GM18508 (cell line): ENCODE measurements around the gene PIEZO2.

ENCODE experiments used
- ATAC-seq: cut with Tn5 transposase; IDR thresholded peaks from one replicate; pipeline ENCODE4 v1.9.1; 2021; ENCODE audit warnings: moderate number of reproducible peaks; ENCODE audit not compliant: insufficient read depth, unreplicated experiment

The PIEZO2 gene

DNA sequence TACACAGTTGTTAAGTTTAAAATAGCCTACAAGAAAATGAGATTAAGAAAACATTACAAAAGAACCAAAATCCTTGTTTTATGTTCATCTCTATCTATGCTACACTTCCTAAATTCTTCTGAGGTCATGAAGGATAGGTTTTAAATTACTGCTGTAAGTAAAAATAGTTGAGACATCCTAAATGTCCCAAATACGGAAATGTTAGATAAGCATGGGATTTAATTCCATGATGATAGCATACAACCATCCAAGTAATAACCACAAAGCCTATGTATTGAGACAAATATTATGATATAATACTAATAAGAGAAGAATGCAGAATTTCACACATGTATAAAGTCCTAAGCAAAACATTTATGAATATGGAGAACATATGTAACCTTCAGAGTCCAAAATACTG, 34.1 kb downstream of the PIEZO2 start:
- ATAC-seq, result no peak

DNA sequence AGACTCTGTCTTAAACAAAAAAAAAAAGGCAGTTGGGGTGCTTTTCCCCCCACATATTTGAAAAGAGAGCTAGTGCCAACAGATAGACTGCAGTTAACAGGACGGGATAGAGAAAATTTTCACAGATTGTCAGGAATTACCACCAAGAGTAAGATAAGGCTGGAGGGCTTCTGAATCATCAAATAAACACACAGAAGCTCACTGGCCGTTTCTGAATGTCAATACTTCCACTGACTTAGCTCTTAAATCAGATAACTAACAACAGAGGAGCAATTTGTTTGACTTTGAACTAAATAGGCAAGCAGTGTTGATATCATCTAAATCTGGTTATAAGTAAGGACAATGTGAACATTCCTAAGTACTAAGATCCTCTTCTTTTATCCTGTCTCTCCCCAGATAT, 34.7 kb downstream of the PIEZO2 start:
- no peak for ATAC-seq

DNA sequence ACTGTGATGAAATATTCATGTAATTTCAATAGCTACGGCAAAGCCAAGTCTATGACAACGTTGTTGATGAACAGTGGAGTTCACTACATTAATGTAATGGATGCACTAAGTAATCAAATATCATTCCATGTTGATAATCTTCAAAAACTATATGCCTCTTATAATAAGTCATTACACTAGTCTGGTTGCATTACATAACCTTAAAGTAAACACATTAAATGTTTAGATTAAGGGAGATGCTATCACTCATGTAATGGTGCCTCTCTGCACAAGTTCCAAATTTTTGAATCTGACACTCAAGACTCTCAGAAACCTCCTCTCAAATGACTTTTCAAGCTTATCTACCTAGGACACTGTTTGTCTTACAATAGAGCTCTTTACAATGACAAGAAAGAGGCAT, 35.4 kb downstream of the PIEZO2 start:
- no peak for ATAC-seq

DNA sequence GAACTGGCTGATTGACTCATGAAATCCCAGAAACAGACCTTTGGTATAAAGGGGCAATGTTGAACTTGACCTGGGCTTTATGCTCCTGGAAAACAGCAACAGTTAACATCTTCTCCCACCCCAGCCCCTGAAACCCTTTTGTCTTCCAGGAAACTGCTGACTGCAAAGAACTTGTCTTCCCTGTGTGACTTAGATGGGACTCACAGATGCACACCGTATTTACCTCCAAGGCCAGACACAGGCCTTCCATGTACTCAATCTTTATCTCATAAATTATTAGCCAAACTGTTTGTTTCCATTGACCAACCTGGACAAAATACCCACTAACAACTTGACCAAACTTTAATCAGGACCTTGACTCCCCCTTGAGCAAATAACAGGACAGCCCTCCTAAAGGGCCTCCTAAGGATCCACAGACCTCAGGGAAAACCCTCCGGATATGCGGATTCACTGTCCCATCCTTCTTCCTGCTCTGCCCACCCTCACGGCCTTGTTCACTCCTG, 36.3 kb downstream of the PIEZO2 start:
- no peak for ATAC-seq

DNA sequence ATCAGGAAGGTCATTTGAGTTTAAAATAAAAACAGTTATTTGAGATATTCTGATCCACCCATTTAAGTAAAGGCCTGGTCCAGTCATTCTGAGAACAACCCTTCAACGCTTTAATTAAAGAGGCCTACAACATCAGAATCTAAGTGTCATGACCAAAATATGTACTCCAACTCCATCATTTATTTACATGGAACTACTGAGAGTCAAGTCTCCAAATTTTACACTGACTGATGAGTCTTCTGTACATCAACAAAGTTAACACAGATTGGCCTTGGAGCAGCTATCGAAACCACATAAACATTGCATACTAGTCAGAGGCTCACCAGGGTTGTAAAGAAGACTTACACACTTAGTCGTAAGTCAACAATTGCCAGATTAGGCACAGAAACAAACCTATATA, 37.1 kb downstream of the PIEZO2 start:
- ATAC-seq, result no peak

DNA sequence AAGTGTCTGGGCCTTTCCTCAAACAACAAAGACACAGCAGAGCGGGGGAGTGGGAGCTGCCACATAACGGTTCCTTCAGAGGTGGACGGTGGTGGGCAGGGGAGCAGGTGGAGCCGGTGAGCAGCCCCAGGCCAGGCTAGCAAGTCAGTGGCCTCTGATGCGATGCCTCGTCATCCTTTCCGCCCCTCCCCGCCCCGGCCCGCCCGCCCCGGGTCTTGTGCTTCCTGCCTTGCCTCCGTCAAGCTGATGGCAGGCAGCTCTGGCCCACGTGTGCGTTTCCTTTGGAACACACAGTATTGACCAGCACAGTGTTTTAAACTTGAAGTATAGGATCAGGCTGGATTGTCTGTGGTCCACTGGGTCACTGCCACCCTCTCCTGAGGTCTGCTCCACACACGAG, 38.9 kb downstream of the PIEZO2 start:
- no peak for ATAC-seq

DNA sequence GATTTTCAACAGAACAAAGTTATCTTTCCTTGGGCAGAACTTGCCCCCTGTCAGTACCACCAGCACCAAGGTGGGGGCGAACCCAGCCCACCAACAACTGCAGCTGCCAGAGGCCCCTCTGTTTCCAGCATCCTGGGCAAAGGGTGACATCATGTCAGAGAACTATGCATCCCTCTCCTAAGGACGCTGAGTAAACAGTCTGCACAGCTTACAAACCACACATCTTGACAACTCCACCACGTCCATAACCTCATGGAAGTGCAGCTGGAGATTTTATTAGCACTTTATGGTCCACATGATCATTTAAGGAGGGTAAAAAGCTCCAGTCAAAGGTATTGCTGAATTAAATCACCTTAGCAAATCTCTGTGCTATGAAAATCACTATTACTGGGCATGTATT, 40.4 kb downstream of the PIEZO2 start:
- ATAC-seq, result no peak

DNA sequence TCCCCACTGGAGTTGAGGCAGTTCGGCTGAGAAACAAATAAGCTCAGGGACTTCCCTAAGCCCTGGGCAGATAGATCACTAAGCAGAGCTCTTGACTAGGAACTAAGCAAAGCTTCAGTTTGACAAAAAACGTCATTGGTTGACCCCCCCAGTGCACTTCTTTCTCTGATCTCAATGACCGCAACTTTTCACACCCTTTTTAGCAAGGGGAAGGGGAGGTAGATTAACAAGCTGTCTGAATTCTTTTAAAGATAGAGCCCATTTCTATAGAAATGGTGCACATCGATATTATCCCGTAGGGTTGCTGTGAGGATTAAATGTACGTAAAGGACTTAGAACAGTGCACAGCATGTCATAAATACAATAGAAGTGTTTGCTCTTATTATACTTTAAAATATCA, 42.5 kb downstream of the PIEZO2 start:
- ATAC-seq, result no peak

DNA sequence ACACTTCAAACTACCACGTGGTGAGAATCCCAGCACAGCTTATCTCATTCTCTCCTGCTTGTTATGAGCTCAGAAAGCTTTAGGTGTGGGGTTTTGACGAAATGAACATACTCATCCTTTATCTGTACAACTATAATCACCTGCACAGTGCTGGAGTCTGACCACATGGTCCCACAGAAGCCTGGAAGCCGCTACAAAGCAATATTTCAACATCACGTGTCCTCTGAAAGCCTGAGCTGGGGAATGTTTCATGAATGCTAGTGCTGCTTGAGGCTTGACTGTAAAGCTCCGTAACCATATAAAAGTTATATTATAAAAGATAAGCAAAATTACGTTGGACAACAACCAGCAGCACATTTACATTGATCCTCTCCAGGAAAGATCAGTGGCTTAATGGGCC, 43.9 kb downstream of the PIEZO2 start:
- no peak for ATAC-seq

DNA sequence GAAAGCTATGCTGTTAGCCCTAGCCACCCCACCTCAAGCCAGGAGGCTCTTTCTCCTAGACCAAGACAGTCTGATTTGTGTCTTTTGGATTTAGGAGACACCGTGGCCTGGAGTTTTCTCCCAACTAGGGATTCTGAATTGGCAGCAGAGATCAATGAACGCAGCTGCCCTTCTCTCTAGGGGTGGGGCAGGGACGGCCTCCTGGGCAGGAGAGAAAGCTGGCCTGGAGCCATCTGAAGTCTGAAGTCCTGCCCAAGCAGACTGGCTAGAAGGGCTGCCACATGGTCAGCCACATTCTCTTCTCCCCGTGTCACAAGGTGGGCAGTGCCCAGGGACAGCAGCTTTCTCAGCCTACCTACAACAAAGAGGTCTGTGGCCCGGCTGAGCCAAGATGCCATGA, 45.1 kb downstream of the PIEZO2 start:
- ATAC-seq, result no peak

DNA sequence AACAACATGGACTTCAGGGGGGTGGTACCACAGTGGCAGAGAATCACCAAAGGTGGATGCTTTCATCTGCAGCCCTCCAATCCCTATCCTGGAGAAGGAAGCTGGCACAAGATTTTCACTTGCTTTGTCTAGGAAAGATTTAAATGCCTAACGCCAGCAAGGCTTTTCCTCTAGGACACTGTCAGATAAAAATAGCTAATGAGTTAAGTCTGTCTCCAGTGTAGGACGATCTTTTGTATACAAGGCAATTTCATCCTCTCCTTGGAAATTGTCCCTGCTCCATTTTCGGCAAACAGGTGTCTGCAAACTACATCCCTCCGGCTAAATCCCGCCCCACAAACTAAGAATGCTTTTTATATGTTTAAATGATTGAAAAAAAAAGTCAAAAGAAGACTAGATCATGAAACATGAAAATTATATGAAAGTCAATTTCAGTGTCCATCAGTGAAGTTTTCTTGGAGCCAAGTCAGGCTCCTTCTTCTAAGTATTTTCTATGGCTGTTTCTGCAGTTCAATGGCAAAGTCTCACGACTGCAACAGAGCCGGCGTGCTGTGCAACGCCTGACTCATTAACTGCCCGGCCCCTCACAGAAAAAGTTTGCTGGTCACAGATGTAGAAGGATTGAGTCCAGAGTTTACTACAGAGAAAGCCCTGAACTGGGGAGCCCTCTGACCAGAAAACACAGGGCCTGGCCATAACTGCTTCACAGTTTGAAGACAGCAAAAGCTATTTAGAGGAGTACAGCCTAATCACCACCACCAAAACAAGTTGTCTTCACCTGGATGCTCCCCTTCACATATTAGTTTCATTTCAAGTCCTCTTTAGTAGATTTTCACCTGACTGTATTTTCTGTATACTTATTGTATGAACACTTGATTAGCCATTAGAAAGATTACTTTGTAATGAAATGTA, 52.3 kb downstream of the PIEZO2 start:
- ATAC-seq, result no peak

DNA sequence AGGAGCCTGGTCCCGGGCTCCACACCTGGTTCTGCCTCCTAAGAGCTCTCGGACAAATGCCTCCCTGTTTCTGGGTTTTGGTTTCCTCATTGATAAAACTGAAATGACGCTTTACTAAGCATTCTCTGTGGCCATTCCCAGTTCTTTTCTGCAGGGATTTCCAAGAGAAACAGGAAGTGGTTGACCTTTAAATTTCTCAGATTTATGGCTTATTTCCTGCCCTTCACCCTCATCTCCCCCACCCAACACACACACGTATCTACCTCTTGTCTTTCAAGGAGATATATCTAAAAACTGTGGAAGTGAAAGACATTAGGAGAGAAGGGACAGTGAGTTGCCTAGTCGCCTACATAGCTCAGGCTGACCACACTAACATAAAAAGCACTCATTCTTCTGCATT, 53.0 kb downstream of the PIEZO2 start:
- ATAC-seq, result no peak

DNA sequence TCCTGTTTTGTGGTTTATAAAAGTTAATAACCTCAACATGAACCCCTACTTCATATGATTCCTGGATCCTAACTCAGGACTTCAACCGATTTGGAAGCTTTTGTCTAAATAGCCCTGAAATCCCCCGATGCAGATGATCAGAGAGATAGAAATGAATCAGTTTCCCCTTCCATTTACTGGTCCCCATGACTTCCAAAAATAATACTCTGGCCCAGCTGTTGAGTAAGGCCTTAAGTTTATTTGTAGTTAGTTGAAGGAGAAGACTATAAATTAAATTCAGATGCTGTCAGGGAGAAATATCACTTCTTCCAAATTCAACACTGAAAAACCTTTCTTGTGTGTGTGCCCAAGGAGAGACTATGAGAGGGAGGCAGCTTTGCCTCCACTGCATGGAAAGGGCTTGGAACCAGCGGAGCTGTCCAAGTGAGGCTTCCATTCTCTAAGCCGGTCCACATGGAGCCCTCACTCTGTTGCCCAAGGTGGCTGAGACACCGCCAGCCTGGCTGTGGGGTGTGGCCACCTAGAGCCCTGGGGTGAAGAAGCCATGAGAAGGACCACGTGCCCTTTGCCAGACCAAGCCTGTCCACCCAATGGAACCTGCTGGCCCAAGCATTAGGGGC, 53.6 kb downstream of the PIEZO2 start:
- ATAC-seq, result no peak

DNA sequence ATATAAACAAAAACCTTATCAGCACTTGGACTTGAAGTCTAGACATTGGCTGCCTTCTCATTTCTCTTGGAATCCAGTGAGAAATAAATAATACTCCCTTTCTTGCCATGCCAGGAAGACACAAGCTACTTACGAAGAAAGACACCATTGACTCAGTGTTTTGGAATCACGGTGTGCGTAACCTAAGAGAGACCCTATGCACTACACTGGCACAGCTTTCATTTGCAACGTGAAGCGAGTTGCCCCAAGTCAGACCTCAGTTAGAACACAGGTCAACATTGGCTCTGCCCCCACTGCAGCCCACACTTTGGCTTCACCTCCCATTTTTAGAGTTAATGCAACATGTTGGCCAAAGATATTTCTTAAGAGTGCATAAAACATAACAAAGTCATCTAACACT, 54.2 kb downstream of the PIEZO2 start:
- no peak for ATAC-seq

DNA sequence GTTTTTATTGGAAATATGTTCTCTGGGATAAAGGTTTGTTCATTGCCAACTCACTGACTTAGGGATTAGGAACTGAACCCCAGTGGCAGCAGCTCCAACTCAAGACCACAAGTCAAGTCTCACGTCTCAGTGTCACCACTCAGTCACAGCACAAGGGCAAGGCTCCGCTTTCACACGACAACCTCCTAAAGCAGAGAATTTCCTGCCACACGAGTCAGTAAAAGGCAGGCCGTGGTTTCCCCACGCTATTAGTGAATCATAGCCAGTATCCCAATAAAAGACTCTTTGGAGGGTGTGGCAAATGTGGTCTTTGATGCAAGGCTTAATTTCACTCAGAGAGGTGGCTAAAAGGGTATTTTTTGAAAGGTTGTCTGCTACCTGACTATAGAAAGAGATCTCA, 57.6 kb downstream of the PIEZO2 start:
- ATAC-seq, result no peak

DNA sequence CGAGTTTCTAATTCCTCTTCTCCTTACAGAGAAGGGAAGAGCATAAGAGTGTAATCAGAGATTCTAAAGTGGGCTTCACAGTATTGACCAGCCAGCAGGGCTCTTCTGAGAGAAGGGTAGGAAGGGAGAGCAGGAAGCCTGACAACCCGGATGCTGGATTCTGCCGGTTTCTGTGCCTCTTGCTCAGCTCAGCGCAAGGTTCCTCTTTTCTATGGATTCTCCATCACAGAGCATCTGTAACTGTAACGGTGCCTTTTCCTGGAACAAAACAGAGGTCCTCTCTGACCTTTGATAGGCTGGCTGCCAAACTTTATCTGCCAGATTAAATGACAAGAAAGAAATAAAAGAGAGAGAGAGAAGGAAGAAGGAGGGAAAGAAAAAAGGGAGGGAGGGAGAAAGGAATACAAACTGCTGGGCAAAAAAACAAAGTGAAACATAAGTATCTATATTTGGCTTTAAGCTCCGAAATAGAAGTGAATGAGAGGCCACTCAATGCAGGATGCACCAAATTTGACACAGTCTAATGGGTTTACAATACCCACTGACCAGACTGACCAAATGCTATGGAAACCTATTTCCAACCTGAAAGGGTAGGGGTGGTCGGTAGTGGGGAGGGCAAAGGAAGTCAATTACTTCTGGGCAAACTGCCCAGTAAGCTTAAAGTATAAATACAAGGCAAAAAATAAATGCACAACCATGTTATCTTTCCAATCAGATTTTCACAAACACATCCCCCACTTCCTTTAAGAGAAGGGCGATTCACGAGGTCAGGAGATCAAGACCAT, 59.2 kb downstream of the PIEZO2 start:
- no peak for ATAC-seq

DNA sequence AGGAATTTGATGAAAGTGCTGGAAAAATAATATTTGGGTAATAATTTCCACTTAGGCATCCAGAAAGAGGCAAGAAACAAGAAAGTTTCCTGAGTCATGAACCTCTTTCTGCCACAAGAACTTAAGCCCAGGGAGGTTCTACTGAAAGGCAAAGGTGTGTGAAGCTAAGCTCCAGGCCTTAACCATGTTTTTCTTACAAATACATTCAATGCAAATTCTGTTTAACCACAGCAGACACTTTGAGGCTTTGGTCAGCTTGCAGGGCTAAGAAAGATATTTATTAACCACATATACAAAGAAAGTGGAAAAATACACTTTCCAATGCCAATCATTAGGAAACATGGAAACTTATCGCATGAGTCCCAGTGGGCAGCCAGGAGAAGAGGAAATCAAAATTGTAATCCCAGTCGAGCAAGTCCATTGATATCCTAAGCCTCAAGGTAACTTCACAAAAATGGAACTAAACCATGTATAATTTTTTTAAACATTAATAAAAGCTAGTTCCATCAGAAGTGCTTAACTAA, 68.3 kb downstream of the PIEZO2 start:
- no peak for ATAC-seq

DNA sequence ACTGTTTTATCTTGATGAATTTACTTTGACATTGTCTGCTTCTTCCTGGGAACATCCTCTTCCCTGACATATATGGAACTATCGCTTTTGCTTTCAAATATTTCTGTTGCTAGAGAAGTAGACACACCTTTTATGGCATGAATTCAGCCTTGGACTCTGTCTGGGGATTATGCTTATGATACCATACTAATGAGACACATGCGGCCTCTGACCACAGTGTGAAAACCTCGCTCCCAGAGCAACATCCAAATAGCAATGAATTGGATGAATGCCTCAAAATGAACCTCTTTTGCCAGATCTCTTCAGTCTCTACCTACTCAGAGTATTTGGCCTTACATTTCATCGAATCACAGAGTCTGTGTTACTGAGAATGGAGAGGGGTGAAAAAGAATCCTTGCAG, 70.9 kb downstream of the PIEZO2 start:
- ATAC-seq, result no peak

DNA sequence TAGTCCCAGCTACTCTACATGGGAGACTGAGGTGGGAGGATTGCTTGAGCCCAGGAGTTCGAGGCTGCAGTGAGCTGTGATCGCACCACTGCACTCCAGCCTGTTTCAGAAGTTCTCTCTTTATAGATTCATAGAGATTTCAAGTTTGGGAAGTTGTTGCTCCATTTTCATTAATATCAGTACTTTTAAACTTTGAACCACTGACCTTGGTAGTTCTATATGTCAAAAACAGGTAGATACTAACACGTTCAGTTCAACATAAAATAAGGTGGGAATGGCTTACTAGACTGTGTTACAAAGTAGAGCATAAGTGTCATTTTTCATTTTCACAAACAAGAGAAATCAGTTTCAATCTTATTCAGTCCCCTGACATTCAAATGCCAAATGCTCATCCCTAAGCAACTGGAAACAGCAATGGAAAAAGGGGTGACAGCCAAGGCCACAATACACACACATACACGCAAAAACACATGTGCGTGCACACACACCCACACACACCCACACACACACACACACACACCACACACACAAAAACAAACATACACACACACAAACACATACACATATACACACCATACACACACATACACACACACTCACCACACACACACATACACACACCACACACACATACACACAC, 71.7 kb downstream of the PIEZO2 start:
- no peak for ATAC-seq

DNA sequence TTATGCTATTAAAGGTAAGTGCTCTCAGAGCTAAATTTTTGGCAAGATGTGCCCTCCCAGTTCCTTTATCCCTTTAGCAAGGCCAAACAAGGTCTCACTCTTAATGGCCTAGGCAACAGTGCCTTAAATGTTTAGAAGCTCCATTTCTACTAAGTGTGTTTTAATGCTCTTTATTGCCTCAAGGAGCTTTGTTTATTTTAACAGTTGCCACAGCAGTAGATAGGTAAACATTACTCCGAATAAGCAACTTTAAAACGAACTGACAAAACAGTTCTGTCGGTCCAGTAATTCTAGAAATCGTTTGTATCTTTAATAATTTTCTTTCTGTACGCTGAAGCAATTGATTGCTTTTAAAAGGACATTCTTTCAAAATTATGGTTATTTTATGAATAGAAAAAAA, 74.5 kb downstream of the PIEZO2 start:
- ATAC-seq, result no peak
